Measurements from ENCODE around the gene FGG.
"Not testable (repeated sequence)": the region's sequence is repeated elsewhere in the genome, so short reads cannot be mapped to it uniquely, and the experiment has no call there.

The FGG gene

DNA sequence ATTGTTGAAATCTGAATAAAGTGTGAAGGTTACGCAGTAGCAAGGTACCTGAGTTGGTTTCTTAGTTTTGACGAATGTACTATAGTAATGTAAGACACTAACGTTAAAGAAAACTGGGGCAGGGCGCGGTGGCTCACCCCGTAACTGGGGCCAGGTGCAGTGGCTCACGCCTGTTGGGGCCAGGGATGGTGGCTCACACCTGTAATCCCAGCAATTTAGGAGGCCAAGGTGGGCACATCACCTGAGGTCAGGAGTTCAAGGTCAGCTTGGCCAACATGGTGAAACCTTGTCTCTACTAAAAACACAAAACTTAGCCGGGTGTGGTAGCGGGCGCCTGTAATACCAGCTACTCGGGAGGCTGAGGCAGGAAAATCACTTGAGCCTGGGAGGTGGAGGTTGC is 15.2 kb downstream of the FGG start:
- H3K4ac ChIP-seq (ENCODE audit: low read length); H3K4me2 ChIP-seq (ENCODE audit: insufficient read depth, low read length, poor library complexity, severe bottlenecking); H3K79me1 ChIP-seq (ENCODE audit: low read depth, low read length); H4K8ac ChIP-seq (ENCODE audit: low read depth, low read length); H3K9ac ChIP-seq (ENCODE audit: low read depth, low read length, poor library complexity); H3K36me3 ChIP-seq (replicated peaks in 1 of 2; ENCODE audit: control insufficient read depth in 2 of 2, insufficient read depth in 2 of 2, low read length in 2 of 2); H3K4me1 ChIP-seq (ENCODE audit: control insufficient read depth in 2 of 2, insufficient read depth in 1 of 2, low read depth in 1 of 2, low read length in 2 of 2); DNase-seq (ENCODE audit: low spot score); H2BK15ac ChIP-seq (ENCODE audit: low read length); H3K4me3 ChIP-seq (ENCODE audit: low read length in 2 of 2); H2BK5ac ChIP-seq (ENCODE audit: low read length); H2BK120ac ChIP-seq (ENCODE audit: low read depth, low read length); H2AK5ac ChIP-seq (ENCODE audit: low read depth, low read length); H3K27me3 ChIP-seq (ENCODE audit: control insufficient read depth in 3 of 3, insufficient read depth in 3 of 3, low read depth in 1 of 3, low read length in 3 of 3); H2BK12ac ChIP-seq (ENCODE audit: low read length); H3K18ac ChIP-seq (ENCODE audit: low read length); H3K27ac ChIP-seq (replicated peaks; ENCODE audit: low read length); H2AFZ ChIP-seq (ENCODE audit: low read length); H4K91ac ChIP-seq (ENCODE audit: low read depth, low read length, poor library complexity); H3K23ac ChIP-seq (ENCODE audit: low read depth, low read length, poor library complexity); H3K14ac ChIP-seq (ENCODE audit: low read length); H3K9me3 ChIP-seq (replicated peaks in 1 of 2; ENCODE audit: control insufficient read depth in 2 of 2, insufficient read depth in 1 of 2, low read depth in 1 of 2, low read length in 2 of 2): not testable (repeated sequence)
- WGBS, 2 donors (ENCODE audit: extremely low coverage in 2 of 2, insufficient read length in 2 of 2, insufficient replicate concordance in 1 of 2): no CpG with 5 or more reads among the region's 11 CpGs

GRCh38 chr4:154595807-154596206 is 16.6 kb downstream of the FGG start:
- Histone ChIP-seq H3K4me1 (ENCODE audit: control insufficient read depth in 2 of 2, insufficient read depth in 1 of 2, low read depth in 1 of 2, low read length in 2 of 2) (no peaks in the 10 kb centered on the region), H3K9me3 (replicated peaks in 1 of 2; ENCODE audit: control insufficient read depth in 2 of 2, insufficient read depth in 1 of 2, low read depth in 1 of 2, low read length in 2 of 2) (no peaks in the 10 kb centered on the region), H2AK5ac (ENCODE audit: low read depth, low read length) (no peak overlapping the region), H2BK12ac (ENCODE audit: low read length) (no peak overlapping the region), H3K79me1 (ENCODE audit: low read depth, low read length) (no peaks in the 10 kb centered on the region), H3K14ac (ENCODE audit: low read length) (no peak overlapping the region), H2BK15ac (ENCODE audit: low read length) (no peak overlapping the region), H3K23ac (ENCODE audit: low read depth, low read length, poor library complexity) (no peak overlapping the region), H3K27ac (replicated peaks; ENCODE audit: low read length) (no peak overlapping the region), H2AFZ (ENCODE audit: low read length) (no peak overlapping the region), H3K36me3 (replicated peaks in 1 of 2; ENCODE audit: control insufficient read depth in 2 of 2, insufficient read depth in 2 of 2, low read length in 2 of 2) (no peaks in the 10 kb centered on the region), H3K18ac (ENCODE audit: low read length) (no peak overlapping the region), H3K27me3 (ENCODE audit: control insufficient read depth in 3 of 3, insufficient read depth in 3 of 3, low read depth in 1 of 3, low read length in 3 of 3) (no peaks in the 10 kb centered on the region), H3K4ac (ENCODE audit: low read length) (no peak overlapping the region), H4K8ac (ENCODE audit: low read depth, low read length) (no peak overlapping the region), H3K4me2 (ENCODE audit: insufficient read depth, low read length, poor library complexity, severe bottlenecking) (no peak overlapping the region), H2BK5ac (ENCODE audit: low read length) (no peak overlapping the region), H3K9ac (ENCODE audit: low read depth, low read length, poor library complexity) (no peak overlapping the region), H3K4me3 (ENCODE audit: low read length in 2 of 2) (no peak overlapping the region), H2BK120ac (ENCODE audit: low read depth, low read length) (no peak overlapping the region), H4K91ac (ENCODE audit: low read depth, low read length, poor library complexity) (no peak overlapping the region)
- DNase-seq (ENCODE audit: low spot score): no peak

DNA sequence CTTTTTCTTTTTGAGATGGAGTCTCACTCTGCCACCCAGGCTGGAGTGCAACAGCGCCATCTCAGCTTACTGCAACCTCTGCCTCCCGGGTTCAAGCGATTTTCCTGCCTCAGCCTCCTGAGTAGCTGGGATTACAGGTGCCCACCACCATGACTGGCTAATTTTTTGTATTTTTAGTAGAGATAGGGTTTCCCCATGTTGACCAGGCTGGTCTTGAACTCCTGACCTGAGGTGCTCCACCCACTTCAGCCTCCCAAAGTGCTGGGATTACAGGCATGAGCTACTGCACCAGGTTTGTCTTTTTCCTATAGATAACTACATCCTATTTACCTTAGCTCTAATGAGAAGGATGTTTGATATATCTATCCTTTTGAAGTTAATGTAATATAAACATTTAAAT is 18.1 kb downstream of the FGG start:
- not testable (repeated sequence) for H2BK120ac ChIP-seq (ENCODE audit: low read depth, low read length); H4K8ac ChIP-seq (ENCODE audit: low read depth, low read length); H3K4me2 ChIP-seq (ENCODE audit: insufficient read depth, low read length, poor library complexity, severe bottlenecking); H3K27me3 ChIP-seq (ENCODE audit: control insufficient read depth in 3 of 3, insufficient read depth in 3 of 3, low read depth in 1 of 3, low read length in 3 of 3); H3K14ac ChIP-seq (ENCODE audit: low read length); H2BK12ac ChIP-seq (ENCODE audit: low read length); H2AK5ac ChIP-seq (ENCODE audit: low read depth, low read length); H3K79me1 ChIP-seq (ENCODE audit: low read depth, low read length); H3K36me3 ChIP-seq (replicated peaks in 1 of 2; ENCODE audit: control insufficient read depth in 2 of 2, insufficient read depth in 2 of 2, low read length in 2 of 2); H3K27ac ChIP-seq (replicated peaks; ENCODE audit: low read length); H3K9ac ChIP-seq (ENCODE audit: low read depth, low read length, poor library complexity); H3K23ac ChIP-seq (ENCODE audit: low read depth, low read length, poor library complexity); DNase-seq (ENCODE audit: low spot score); H3K4ac ChIP-seq (ENCODE audit: low read length); H3K4me3 ChIP-seq (ENCODE audit: low read length in 2 of 2); H2AFZ ChIP-seq (ENCODE audit: low read length); H3K9me3 ChIP-seq (replicated peaks in 1 of 2; ENCODE audit: control insufficient read depth in 2 of 2, insufficient read depth in 1 of 2, low read depth in 1 of 2, low read length in 2 of 2); H2BK5ac ChIP-seq (ENCODE audit: low read length); H2BK15ac ChIP-seq (ENCODE audit: low read length); H3K4me1 ChIP-seq (ENCODE audit: control insufficient read depth in 2 of 2, insufficient read depth in 1 of 2, low read depth in 1 of 2, low read length in 2 of 2); H3K18ac ChIP-seq (ENCODE audit: low read length); H4K91ac ChIP-seq (ENCODE audit: low read depth, low read length, poor library complexity)
- no CpG with 5 or more reads among the region's 3 CpGs for WGBS, 2 donors (ENCODE audit: extremely low coverage in 2 of 2, insufficient read length in 2 of 2, insufficient replicate concordance in 1 of 2)

- no peak overlapping the region for H3K4me3 ChIP-seq (ENCODE audit: low read length in 2 of 2)
- H2AFZ ChIP-seq (ENCODE audit: low read length): no peak overlapping the region
- H3K23ac ChIP-seq (ENCODE audit: low read depth, low read length, poor library complexity): no peak overlapping the region
- H3K79me1 ChIP-seq (ENCODE audit: low read depth, low read length): no peaks in the 10 kb centered on the region
- no peak overlapping the region for H2BK5ac ChIP-seq (ENCODE audit: low read length)
- no peak overlapping the region for H2AK5ac ChIP-seq (ENCODE audit: low read depth, low read length)
- no peak overlapping the region for H3K4ac ChIP-seq (ENCODE audit: low read length)
- H3K4me1 ChIP-seq (ENCODE audit: control insufficient read depth in 2 of 2, insufficient read depth in 1 of 2, low read depth in 1 of 2, low read length in 2 of 2): peaks cover 0 to 8% of the 10 kb centered on the region in 2 donors
- H3K36me3 ChIP-seq (replicated peaks in 1 of 2; ENCODE audit: control insufficient read depth in 2 of 2, insufficient read depth in 2 of 2, low read length in 2 of 2): no peaks in the 10 kb centered on the region
- no peak overlapping the region for H3K18ac ChIP-seq (ENCODE audit: low read length)
- H3K9me3 ChIP-seq (replicated peaks in 1 of 2; ENCODE audit: control insufficient read depth in 2 of 2, insufficient read depth in 1 of 2, low read depth in 1 of 2, low read length in 2 of 2): no peaks in the 10 kb centered on the region
- H3K27me3 ChIP-seq (ENCODE audit: control insufficient read depth in 3 of 3, insufficient read depth in 3 of 3, low read depth in 1 of 3, low read length in 3 of 3): peaks cover 0 to 3% (median 0%) of the 10 kb centered on the region in 3 experiments
- no peak for DNase-seq (ENCODE audit: low spot score)
- no peak overlapping the region for H3K14ac ChIP-seq (ENCODE audit: low read length)
- H2BK120ac ChIP-seq (ENCODE audit: low read depth, low read length): no peak overlapping the region
- H4K8ac ChIP-seq (ENCODE audit: low read depth, low read length): no peak overlapping the region
- no peak overlapping the region for H3K4me2 ChIP-seq (ENCODE audit: insufficient read depth, low read length, poor library complexity, severe bottlenecking)
- H2BK15ac ChIP-seq (ENCODE audit: low read length): no peak overlapping the region
- no peak overlapping the region for H4K91ac ChIP-seq (ENCODE audit: low read depth, low read length, poor library complexity)
- WGBS, 2 donors (ENCODE audit: extremely low coverage in 2 of 2, insufficient read length in 2 of 2, insufficient replicate concordance in 1 of 2): no CpG with 5 or more reads among the region's 2 CpGs
- no peak overlapping the region for H3K27ac ChIP-seq (replicated peaks; ENCODE audit: low read length)
- H2BK12ac ChIP-seq (ENCODE audit: low read length): no peak overlapping the region
- H3K9ac ChIP-seq (ENCODE audit: low read depth, low read length, poor library complexity): no peak overlapping the region
Observed at GRCh38 chr4:154593868-154594267, 18.6 kb downstream of the FGG start.
